COLO668 (cell line): ENCODE measurements around the gene UQCR11.
A peak's percentile ranks its signal among the peaks of the same experiment; 100 is the strongest.

ENCODE experiments used
- DNase-seq: peaks from one replicate; lab custom pipeline; 2025; ENCODE audit not compliant: unreplicated experiment; lab: John Stamatoyannopoulos, UW

UQCR11 gene

DNA sequence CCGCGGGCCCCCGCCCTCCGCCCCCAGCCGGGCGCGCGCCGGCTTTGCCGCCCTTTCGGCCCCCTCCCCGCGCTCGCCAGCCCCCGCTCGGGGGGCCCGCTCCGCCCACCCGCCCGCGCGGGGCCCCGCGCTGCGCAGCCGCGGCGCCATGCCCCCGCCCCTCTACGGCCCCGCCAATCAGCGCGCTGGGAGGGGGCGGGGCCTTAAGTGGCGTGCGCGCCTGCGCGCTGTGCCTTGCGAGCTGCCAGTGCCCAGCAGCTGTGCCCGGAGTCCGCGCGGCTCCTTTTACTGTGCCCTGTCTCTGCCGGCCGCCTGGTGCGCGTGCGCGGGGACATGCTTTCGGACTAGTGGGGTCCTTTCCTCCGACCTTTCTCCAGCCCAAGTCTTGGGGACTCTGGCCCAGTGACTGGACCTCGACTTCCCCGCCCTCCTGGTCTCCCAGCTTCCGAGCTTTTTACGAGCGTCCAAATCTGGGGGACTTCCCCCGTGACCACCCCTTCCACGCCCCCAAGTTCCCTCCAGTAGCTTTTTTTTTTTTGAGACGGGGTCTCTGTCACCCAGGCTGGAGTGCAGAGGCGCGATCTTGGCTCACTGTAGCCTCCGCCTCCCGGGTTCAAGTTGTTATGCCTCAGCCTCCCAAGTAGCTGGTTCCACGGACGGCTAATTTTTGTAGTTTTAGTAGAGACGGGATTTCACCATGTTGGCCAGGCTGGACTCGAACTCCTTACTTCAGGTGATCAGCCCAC lies 12.3 kb downstream of the UQCR11 start, which contains the start of gene MBD3:
Gene MBD3, minus strand, starts transcription at position 111 of the 746 bp plus-strand sequence. CDS start 234 bp downstream, outside the sequence.
- peak; percentile 97 for DNase-seq

DNA sequence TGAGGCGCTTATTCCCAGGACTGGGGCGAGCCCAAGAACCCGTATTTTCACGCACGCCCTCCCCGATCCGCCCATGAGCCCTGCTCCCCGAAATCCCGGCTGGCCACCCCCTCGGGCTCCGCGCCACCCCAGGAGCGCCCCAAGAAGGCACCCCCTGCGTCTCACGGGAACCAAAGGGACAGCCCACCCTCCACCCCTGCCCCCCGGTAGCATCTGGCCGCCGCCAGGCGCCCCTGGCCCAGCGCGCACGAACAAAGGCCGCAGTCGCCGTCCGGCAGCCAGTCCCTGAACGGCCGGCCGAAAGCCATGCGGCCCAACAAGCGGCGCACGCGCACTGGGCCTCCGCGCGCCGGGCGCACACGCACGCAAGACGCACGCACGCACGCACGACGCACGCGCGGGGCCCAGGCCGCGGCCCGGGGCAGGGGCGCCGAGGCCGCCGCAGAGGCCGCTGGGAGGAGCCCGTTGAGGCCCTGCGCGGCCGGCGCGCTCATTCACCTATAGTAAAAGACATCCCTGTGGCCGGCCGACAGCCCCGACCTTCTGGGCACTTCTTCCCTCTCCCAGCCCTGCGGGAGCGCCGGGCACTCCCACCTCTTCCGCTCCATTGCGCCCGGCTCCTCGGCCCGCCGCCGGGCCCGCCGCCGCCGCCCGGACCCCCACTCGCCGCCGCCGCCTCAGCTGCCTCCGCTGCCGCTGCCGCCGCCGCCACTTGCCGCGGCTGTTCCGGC lies 13.1 kb downstream of the UQCR11 start:
- DNase-seq = peak; percentile 95

DNA sequence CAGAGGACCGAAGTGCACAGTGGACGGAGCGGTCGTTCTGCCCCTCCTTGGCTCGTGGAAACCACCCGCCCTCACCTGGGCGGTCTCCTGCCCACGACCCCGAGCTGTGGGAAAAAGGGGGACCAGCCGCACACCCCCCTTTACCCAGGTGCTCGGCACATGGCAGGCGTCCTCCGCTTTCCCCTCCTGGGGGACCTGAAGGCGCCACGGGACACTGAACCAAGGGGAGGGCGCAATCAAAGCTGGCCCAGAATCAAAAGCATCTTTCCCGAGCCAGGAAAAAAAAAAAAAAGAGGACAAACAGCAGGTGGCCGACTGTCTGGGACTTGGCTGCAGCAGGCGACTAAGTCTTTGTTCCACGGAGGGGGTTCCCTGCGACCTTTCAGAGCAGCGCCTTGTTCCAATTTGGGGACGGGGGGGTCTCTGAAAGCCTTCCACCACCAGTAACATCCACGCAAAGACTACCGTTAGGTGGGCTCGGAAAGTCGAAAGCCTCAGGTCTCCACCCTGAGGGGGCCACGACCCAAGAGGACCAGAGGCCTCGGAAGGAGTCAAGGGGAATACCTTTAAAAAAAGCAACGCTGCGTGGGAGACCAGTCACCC lies 13.7 kb downstream of the UQCR11 start:
- peak; percentile 28 for DNase-seq

DNA sequence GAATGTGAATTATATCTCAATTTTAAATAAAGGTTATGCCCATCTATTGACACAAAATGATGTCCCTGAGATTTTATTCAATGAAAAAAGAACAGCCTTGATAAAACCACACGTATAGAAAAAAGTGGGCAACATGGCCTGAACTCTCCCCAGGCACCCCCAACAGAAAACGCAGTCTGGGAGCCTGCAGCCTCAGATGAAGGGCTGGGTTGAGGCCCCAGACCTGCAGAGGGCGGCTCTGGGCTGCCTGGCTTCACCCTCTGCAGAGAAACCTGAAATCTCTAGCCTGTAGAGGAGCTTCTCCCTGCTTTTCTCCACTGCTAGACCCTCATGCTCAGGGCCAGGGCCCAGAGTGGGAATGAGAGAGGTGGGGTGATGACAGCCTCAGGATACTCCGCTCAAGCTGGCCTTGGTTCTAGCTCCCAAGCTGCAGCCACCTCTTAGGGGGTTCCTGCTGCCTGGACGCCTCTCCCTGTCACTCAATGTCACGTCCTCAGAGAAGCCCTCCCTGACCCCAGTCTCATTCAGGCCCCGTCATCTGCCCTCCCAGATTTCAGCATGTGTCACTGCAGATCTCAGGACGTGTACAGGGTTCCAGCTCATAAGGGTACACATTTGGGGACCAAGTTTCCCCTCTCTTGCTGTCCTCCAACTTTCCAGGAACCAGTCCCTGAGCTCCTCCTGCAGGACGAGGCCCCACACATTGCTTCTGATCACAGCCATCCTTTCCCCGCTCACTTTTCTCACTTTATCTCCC lies 14.4 kb downstream of the UQCR11 start:
- DNase-seq = peak; percentile 13

DNA sequence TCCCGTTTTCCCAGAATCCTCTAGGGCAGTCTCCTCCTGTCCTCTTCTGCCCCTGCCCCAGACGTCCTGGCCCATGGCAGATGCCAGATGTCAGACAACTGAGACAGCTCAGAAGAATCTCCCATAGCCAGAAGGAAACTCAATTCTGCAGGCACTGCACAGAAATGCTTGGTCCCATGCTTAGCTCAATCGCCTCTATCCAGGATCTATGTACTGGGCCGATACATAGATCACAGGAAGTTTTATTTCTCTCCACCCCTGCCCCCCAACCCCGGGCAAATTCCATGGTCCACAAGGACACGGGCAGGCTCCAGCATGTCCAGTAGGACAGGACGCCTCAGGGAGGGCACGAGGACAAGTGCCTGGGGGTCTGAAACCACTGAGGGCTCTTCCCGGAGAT lies 17.4 kb downstream of the UQCR11 start:
- DNase-seq = no peak

DNA sequence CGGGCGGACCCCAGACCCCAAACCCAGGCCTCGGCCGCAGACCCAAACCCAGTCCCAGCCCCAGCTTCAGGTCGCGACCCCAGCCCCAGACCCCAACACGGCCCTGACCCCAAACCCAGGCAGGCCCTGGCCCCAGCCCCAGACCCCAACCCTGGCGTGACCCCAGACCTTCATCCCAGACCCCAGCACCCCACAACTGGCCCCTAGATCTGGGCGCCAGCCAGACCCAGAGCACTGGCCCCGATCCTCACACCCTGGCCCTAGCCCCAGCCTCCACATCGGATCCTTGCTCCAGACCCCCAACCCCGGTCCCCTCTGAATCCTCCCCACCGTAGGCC lies 20.1 kb downstream of the UQCR11 start:
- DNase-seq = no peak

DNA sequence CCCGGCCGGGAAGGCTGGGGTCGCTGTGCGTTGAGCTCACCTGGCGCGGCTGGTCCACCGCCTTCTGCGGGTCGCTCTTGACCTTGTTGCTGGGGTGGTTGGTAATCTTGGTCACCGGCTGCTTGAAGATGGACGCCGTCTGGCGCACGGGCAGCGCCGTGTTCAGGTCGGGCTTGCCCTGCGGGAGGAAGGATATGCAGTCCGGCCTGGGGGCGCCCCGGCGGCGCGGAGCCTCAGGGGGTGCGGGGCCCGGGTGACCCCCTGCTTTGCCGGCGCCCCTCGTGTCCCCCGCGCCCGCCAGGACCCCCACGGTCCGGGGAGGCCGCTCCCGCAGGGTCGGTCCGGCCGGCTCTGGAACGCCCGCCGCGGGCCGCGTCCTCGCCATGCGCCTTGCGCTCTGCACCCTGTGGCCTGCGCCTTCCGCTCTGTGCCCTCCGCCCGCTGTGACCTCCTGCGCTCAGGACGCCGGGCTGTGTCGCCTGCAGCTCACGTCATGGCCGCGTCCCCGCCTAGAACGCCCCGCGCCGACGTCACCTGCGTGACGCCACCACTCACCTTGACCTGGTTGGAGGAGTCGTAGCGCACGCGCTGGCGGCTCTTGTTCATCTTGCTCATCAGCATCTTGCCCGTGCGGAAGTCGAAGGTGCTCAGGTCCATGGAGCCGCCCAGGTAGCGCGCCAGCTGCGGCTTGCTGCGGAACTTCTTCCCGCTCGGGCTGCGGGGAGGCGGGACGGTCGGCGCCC lies 20.6 kb downstream of the UQCR11 start:
- no peak for DNase-seq

DNA sequence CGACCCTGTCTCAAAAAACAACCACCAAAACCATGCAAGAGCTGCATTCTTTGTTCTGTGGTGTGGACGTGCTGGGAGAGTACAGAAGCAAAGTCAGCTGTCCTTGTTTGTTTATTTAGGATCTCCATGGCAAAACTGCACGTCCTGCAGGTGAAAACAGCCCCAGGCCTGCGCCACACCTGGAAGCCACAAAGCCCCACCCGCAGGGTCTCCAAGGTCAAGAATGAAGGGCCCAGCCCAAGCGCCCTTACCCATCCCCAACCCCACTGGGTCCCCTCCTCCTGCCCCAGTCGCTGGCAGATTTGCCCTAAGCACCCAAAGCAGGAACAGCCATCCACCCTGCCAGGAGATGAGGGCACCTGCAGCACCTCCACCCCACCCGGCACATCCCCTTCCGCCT lies 23.1 kb downstream of the UQCR11 start:
- peak; percentile 68 for DNase-seq

DNA sequence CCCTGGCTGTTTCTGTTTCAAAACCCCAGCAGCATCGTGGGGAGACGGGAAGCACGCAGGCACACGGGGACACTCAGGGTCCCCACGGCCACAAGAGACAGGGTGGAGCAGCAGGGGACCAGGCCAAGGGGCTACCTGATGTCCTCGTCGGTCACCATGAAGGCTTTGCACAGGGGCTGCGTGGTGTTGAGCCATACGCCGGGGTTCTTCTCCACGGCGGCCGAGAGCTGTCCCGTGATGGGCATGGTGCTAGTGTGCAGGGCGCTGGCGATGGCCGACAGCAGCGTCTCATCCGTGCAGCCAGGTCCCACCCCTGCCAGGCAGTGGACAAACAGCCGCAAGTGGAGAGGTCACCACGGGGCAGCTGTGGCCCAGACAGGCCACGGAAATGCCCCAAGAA lies 24.3 kb downstream of the UQCR11 start:
- no peak for DNase-seq

DNA sequence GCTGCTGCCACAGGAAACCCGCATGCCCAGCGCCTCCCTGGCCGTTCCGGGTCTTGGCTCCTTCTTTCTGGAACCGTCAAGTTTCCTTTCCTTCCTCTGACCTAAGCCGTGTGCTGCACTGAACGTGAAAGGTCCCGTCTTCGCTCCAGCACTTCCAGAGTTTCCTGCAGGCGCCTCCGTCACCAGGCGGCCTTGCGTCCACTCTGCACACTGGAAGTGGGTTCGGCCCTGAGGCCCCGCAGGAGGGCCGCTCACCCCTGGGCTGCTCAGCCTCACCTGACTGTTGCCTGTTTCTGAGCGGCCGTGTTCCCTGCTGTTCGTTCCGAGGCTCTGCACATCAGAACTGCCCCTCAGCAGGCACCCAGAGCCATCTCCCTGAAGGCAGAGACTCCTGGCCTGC lies 24.9 kb downstream of the UQCR11 start:
- DNase-seq = no peak

DNA sequence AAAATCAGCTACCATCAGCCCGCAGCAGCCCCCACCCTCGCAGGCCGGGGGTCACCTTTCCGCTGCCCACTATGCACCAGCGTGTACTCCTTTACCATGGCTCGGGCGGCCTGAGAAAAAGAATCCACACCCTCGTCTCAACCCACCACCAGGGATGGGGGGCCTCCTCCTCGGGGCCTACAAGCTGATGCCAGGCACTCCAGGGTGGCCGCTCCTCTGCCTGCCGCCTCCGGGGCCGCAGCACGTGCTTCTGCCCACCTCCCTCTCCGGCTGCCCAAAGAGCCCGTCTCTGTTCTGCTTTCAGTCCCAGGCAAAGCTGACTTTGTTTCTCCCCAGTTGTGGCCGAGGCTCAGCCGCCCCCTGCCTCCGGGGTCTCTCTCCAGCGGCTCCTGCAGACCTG lies 26.0 kb downstream of the UQCR11 start:
- no peak for DNase-seq

DNA sequence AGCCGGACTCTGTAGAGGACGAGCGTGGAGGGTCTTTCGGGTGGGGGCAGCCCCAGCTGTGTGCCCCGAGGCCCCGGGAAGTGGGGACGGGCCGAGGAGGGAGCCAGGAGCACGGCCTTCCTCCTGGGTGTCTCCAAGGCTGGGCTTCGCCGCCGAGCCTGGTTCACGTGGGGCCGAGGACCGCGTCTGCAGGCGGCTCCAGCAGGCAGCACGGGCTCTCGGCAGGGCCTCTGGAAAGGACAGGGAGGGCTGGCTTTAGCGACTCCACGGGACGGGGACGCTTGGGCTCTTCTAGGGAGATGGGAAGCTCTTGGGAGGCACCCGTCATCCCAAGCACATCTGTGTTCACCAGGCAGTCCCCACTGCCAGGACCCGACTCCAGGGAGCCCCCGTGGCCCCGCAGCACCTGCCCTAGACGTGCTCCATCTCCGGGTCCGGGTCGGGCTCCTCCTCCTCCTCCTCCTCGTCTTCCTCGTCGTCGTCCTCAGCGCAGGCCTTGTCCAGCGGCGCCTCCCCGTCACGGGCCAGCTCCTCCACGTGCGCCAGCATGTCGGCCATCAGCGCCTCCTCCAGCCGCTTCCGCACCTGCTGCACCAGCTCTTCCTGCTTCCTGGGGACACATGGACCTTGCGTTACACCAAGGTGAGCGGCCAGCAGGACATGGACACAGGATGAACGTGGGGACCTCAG lies 27.2 kb downstream of the UQCR11 start:
- no peak for DNase-seq

DNA sequence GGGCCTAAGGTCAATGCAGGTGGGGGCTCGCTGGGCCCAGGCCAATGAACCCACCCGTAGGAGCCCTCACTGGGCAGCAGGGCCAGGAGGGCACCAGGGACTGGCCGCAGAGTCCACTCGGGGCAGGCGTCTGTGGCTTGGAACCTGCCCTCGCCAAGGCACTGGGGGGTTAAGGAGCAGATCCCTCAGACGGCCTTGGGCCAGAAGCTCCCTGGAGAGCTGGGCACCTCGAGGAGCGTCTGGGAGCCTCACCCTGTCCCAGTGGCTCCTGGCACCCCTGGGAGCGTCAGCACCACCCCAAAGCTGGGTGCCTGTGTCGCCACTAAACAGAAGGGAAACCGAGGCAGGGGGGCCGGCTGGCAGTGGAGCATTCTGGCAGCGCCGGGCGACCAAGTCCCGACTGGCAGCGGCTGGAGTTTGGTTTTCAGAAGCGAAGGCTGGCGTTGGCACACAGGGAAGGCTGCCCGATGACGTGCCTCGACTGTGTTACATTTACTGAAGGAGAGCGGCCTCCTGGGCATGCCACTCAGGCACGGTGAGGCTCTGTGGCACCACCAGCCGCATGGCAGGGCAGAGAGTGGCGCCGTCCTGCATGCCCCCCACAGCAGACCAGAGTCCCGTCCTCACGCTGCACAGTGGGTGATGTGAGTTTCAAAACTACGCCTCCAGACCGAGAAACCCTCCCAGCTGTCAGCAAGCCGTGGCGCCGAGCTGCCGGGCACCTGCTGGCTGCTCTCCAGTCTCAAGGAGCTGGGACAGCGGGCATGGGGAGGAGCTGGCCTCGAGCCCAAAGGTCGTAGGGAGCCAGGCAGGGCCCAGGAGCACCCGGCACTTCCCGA lies 28.0 kb downstream of the UQCR11 start:
- no peak for DNase-seq

DNA sequence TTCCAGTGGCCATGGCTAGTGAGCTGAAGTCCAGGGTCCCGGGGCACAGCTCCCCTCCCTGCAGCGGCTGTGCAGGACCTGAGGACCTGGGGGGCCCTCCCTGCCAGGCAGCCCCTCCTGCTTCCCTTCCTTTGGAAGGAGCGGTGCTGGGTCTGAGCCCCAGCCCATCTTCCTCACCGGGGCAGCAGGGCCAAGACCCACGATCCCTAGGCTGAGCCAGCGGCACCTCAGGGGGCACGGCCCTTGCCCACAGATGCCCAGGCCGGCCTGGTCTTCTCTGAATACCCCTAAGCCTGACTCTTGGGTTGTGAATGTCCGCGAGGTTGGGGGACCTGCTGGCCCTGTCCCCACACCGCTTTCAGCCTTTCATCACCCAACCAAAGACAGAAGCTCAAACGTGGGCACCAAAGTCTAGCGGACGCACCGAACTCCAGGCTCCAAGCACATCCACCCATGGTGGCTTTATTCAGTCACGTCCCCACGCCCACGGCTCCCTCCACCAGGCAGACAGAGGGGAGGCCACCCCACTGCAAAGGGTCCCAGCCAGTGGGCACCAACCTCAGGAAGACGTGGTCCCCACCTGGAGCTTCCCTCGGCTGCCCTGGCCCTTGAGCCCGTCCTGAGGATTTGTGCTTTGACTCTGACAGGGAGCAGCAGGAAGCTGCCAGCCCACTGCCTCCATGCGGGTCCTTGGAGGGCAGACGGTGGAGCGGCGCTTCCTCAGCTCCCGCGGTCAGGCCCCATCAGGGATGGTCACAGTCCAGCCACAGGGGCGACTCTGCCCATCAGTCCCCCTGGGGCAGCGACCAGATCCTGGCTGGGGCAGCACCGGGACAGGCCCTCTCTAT lies 28.8 kb downstream of the UQCR11 start:
- DNase-seq = no peak

DNA sequence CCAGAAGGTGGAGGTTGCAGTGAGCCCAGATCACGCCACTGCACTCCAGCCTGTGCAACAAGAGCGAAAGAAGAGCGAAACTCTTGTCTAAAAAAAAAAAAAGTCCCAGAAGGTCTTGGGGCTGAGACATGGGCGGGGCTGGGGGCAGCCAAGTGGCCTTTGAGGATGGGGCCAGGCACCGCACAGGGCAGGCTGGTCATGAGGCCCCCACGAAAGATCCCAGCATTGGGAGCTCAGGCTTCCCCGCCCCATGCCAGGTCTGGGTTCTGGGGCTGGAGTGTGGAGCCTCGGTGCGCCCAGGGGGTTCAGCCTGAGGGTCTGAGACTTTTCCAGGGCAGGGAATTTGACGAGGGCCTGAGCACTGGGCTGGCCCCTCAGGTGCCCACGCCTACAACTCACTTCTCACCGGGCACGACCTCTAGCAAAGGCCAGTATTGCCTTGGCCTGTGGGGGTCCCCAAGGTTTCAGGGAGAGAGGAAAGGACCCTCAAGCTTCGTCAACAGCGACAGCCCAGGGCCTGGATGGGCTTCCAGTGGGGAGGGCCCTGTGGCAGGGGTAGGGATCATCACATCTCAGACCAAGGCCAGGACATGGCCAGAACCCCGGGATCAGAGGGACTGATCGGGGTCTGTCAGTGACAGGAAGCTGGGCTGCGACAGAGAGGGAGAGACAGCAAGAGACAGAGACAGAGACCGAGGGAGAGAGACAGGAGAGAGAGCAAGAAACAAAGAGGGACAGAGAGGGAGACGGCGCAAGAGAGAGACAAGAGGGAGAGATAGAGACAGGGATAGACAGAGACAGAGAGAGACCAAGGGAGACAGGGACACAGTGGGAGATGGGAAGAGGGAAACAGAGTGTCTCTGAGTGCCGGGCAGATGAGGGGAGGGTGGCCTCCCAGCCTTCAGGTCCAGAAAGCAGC lies 29.7 kb downstream of the UQCR11 start:
- DNase-seq = no peak

DNA sequence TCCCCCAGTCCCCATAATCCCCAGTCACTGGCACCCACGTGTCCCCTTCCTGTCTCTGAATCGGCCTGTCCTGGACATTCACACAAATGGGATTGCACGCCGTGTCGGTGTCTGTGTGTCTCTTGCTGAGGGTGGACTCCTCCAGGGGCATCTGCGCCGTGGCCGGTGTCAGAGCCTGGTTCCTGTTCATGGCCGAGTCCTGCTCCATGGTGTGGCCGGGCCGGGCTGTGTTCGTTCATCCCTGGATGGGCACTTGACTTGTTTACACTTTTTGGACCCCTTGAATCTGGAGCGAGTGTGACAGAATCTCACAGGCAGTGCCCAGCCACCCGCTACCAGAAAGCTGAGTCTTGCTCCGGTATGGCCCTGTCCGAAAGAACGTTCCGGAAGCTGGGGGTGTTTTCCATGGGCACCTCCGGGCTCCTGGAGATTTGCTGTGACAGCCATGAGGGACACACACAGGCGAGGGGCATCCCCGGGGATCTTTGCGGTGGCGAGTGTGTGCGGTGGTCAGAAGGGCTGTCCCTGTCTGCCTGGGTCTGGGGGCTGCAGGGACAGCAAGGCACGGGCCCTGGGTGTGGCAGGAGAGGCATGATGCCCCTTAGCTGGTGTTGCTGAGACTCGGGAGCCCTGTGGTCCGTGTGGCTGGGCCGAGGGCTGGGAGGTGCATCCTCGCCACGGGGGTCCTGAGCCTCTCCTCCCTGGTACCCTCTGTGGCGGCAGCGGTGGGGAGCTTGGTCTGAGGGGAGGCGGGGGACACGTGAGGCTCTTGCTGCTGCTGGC lies 30.7 kb downstream of the UQCR11 start:
- no peak for DNase-seq

DNA sequence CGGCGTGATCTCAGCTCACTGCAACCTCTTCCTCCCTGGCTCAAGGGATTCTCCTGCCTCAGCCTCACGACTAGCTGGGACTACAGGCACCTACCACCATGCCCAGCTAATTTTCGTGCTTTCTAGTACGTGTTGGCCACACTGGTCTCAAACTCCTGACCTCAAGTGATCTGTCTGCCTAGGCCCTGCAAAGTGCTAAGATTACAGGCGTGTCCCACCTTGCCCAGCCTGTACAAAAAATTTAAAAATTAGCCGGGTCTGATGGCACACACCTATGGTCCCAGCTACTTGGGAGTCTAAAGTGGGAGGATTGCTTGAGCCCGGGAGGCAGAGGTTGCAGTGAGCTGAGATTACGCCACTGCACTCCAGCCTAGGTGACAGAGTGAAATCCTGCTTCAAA lies 32.5 kb downstream of the UQCR11 start:
- no peak for DNase-seq
